GM12878 (cell line): ENCODE data around the gene MCM9. TPM values are rescaled to one million over a fixed set of nuclear protein-coding genes. Genes with fewer than 3 reads are reported as not detected.

Source experiments
- CHD2 ChIP-seq: IDR thresholded peaks from 2 replicates; pipeline ENCODE4 v1.6.1; 2011; ENCODE audit warnings: low read depth, low read length, improper control_type of control experiment, borderline replicate concordance
- GABPA ChIP-seq: IDR thresholded peaks from 2 replicates; pipeline ENCODE4 v1.6.1; 2014; ENCODE audit warnings: antibody characterized with exemption, low read depth, mild to moderate bottlenecking, inconsistent platforms
- IKZF2 ChIP-seq, 2 experiments: fragments of 450-650 bp; IDR thresholded peaks; 2 replicates each; pipeline ENCODE4 v1.6.1; 2017; ENCODE audit warnings: mild to moderate bottlenecking in 2 of 2, moderate library complexity in 2 of 2
- KAT2A ChIP-seq: conservative IDR thresholded peaks from 2 replicates; pipeline ENCODE4 v1.6.1; 2011; ENCODE audit warnings: low read depth, low read length; ENCODE audit not compliant: control insufficient read depth
- KDM1A ChIP-seq: fragments of 200-600 bp; sonication (generic); IDR thresholded peaks from 2 replicates; pipeline ENCODE4 v1.6.1; 2016; ENCODE audit warnings: borderline replicate concordance
- MEF2A ChIP-seq: IDR thresholded peaks from 2 replicates; pipeline ENCODE4 v1.6.1; 2011; ENCODE audit warnings: low read depth, mild to moderate bottlenecking, low read length, moderate library complexity; ENCODE audit not compliant: insufficient read depth
- MLLT1 ChIP-seq: fragments of 450-650 bp; IDR thresholded peaks from 2 replicates; pipeline ENCODE4 v1.6.1; 2016; ENCODE audit warnings: mild to moderate bottlenecking
- RBBP5 ChIP-seq: fragments of 200-600 bp; sonication (generic); conservative IDR thresholded peaks from 2 replicates; pipeline ENCODE4 v1.6.1; 2016
- SPI1 ChIP-seq: IDR thresholded peaks from 2 replicates; pipeline ENCODE4 v1.6.1; 2011; ENCODE audit warnings: low read depth, mild to moderate bottlenecking, low read length, moderate library complexity, borderline replicate concordance; ENCODE audit not compliant: insufficient read depth
- USF2 ChIP-seq: IDR thresholded peaks from 2 replicates; pipeline ENCODE4 v1.6.1; 2011; ENCODE audit warnings: low read depth, low read length, improper control_type of control experiment, borderline replicate concordance
- ZNF217 ChIP-seq: fragments of 450-650 bp; IDR thresholded peaks from 2 replicates; pipeline ENCODE4 v1.6.1; 2017; ENCODE audit warnings: antibody characterized with exemption, mild to moderate bottlenecking
- polyA plus RNA-seq, 11 experiments: library from polyadenylated mRNA; depleted of rRNA in 4 of 11; unstranded in 6 of 11; stranded (reverse) in 5 of 11; fragments of >200 nt; fragmentation: Nextera tagmentation in 4 of 11; fragmentation: Illumina TruSeq in 1 of 11; extraction: Ambion mirVana in 4 of 11; extraction: Trizol in 1 of 11; gene quantifications; 1 replicate in 1 of 11; 2 replicates in 10 of 11; pipeline versions ENCODE4 v1.2.1 to v1.2.3, GENCODE V29; 2011 to 2016; ENCODE audit warnings: inconsistent platforms in 2 of 11, missing spikeins in 2 of 11, low read depth in 1 of 11
- total RNA-seq, 4 experiments: library from RNA; depleted of rRNA in 3 of 4; stranded (reverse); fragments of >200 nt in 3 of 4; fragmentation: Illumina TruSeq in 1 of 4; extraction: Trizol in 1 of 4; gene quantifications; 2 replicates each; pipeline versions ENCODE4 v1.2.1 to v1.2.3, GENCODE V29; 2013 to 2021
- TF ChIP-seq, protein P1 (sequence below): fragments of 450-650 bp; IDR thresholded peaks from 2 replicates; pipeline ENCODE4 v1.6.1; 2017; ENCODE audit warnings: mild to moderate bottlenecking, moderate library complexity
- TF ChIP-seq, protein P2 (sequence below): IDR thresholded peaks from 2 replicates; pipeline ENCODE4 v1.6.1; 2012; ENCODE audit warnings: low read depth, low read length, improper control_type of control experiment
- TF ChIP-seq, protein P3 (sequence below): IDR thresholded peaks from 2 replicates; pipeline ENCODE4 v1.6.1; 2012; ENCODE audit warnings: low read depth, low read length, improper control_type of control experiment

Gene MCM9
- total and polyA plus RNA-seq, 10 of the 15 experiments (the other 5 are each of a cell fraction or from before 2014, with no cell fraction given): 3.4 to 18.5 (median 9.7) TPM

- TF ChIP-seq, protein P1, sequence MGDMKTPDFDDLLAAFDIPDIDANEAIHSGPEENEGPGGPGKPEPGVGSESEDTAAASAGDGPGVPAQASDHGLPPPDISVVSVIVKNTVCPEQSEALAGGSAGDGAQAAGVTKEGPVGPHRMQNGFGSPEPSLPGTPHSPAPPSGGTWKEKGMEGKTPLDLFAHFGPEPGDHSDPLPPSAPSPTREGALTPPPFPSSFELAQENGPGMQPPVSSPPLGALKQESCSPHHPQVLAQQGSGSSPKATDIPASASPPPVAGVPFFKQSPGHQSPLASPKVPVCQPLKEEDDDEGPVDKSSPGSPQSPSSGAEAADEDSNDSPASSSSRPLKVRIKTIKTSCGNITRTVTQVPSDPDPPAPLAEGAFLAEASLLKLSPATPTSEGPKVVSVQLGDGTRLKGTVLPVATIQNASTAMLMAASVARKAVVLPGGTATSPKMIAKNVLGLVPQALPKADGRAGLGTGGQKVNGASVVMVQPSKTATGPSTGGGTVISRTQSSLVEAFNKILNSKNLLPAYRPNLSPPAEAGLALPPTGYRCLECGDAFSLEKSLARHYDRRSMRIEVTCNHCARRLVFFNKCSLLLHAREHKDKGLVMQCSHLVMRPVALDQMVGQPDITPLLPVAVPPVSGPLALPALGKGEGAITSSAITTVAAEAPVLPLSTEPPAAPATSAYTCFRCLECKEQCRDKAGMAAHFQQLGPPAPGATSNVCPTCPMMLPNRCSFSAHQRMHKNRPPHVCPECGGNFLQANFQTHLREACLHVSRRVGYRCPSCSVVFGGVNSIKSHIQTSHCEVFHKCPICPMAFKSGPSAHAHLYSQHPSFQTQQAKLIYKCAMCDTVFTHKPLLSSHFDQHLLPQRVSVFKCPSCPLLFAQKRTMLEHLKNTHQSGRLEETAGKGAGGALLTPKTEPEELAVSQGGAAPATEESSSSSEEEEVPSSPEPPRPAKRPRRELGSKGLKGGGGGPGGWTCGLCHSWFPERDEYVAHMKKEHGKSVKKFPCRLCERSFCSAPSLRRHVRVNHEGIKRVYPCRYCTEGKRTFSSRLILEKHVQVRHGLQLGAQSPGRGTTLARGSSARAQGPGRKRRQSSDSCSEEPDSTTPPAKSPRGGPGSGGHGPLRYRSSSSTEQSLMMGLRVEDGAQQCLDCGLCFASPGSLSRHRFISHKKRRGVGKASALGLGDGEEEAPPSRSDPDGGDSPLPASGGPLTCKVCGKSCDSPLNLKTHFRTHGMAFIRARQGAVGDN: no peak
- TF ChIP-seq MLLT1 (no peak), IKZF2 (IDR thresholded peaks at IDR 0.05) (no peak), CHD2 (no peak), MEF2A (no peak), SPI1 (no peak), KAT2A (no peak), ZNF217 (no peak), GABPA (no peak), KDM1A (no peak), RBBP5 (no peak), USF2 (no peak)
- TF ChIP-seq, protein P2, sequence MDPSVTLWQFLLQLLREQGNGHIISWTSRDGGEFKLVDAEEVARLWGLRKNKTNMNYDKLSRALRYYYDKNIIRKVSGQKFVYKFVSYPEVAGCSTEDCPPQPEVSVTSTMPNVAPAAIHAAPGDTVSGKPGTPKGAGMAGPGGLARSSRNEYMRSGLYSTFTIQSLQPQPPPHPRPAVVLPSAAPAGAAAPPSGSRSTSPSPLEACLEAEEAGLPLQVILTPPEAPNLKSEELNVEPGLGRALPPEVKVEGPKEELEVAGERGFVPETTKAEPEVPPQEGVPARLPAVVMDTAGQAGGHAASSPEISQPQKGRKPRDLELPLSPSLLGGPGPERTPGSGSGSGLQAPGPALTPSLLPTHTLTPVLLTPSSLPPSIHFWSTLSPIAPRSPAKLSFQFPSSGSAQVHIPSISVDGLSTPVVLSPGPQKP: no peak
- TF ChIP-seq, protein P3, sequence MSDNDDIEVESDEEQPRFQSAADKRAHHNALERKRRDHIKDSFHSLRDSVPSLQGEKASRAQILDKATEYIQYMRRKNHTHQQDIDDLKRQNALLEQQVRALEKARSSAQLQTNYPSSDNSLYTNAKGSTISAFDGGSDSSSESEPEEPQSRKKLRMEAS: no peak
These were observed 148.1 kb downstream of the MCM9 start (continued) for GRCh38 chr6:118786596-118787453.
